ENCODE results near the gene CCSAP.

CCSAP gene

GRCh38 chr1:229298420-229298819, 44.4 kb downstream of the CCSAP start:
- no peak overlapping the region for H3K27ac ChIP-seq (ENCODE audit: low read length)
- no peaks in the 10 kb centered on the region for H3K9me3 ChIP-seq (ENCODE audit: insufficient read depth, low read length)
- peaks cover 9% of the 10 kb centered on the region for H4K20me1 ChIP-seq (ENCODE audit: insufficient read depth, low read length)
- H3K9ac ChIP-seq (ENCODE audit: low read length), result no peak overlapping the region
- no peaks in the 10 kb centered on the region for H3K27me3 ChIP-seq (ENCODE audit: low read depth, low read length)
- 0 out of 2 replicates have a peak, but pooled peaks cover 4% of the 10 kb centered on the region for H3K79me2 ChIP-seq (ENCODE audit: low read length)
- no peak overlapping the region for H2AFZ ChIP-seq (ENCODE audit: low read depth, low read length)
- TF ChIP-seq CTCF (IDR thresholded peaks at IDR 0.05; ENCODE audit: low read depth, low read length) (no peak), EZH2phosphoT487 (IDR thresholded peaks at IDR 0.05; ENCODE audit: low read depth) (no peak)
- peaks cover 33% of the 10 kb centered on the region for H3K36me3 ChIP-seq (replicated peaks; ENCODE audit: low read depth, low read length)
- H3K4me3 ChIP-seq (ENCODE audit: low read length), result no peak overlapping the region
- H3K4me2 ChIP-seq (ENCODE audit: low read length), result no peak overlapping the region
- peaks cover 6% of the 10 kb centered on the region; the same call in 1 of the 2 replicates for H3K4me1 ChIP-seq (ENCODE audit: low read length)

- no peaks in the 10 kb centered on the region for H3K9me3 ChIP-seq (ENCODE audit: insufficient read depth, low read length)
- no peak overlapping the region for H2AFZ ChIP-seq (ENCODE audit: low read depth, low read length)
- no peaks in the 10 kb centered on the region for H3K27me3 ChIP-seq (ENCODE audit: low read depth, low read length)
- H3K4me1 ChIP-seq (ENCODE audit: low read length), result peaks cover 6% of the 10 kb centered on the region; the same call in 1 of the 2 replicates
- H3K9ac ChIP-seq (ENCODE audit: low read length), result no peak overlapping the region
- peaks cover 10% of the 10 kb centered on the region for H4K20me1 ChIP-seq (ENCODE audit: insufficient read depth, low read length)
- H3K27ac ChIP-seq (ENCODE audit: low read length), result no peak overlapping the region
- TF ChIP-seq CTCF (IDR thresholded peaks at IDR 0.05; ENCODE audit: low read depth, low read length), result no peak
- no peak overlapping the region for H3K4me2 ChIP-seq (ENCODE audit: low read length)
- H3K36me3 ChIP-seq (replicated peaks; ENCODE audit: low read depth, low read length), result peaks cover 33% of the 10 kb centered on the region
- no peak overlapping the region for H3K4me3 ChIP-seq (ENCODE audit: low read length)
- 0 out of 2 replicates have a peak, but pooled peaks cover 4% of the 10 kb centered on the region for H3K79me2 ChIP-seq (ENCODE audit: low read length)
Measured at GRCh38 chr1:229297746-229298145, 45.1 kb downstream of the CCSAP start.

- H4K20me1 ChIP-seq (ENCODE audit: insufficient read depth, low read length), result peaks cover 11% of the 10 kb centered on the region
- 0 out of 2 replicates have a peak, but pooled peaks cover 4% of the 10 kb centered on the region for H3K79me2 ChIP-seq (ENCODE audit: low read length)
- H2AFZ ChIP-seq (ENCODE audit: low read depth, low read length), result no peak overlapping the region
- no peaks in the 10 kb centered on the region for H3K9me3 ChIP-seq (ENCODE audit: insufficient read depth, low read length)
- H3K4me1 ChIP-seq (ENCODE audit: low read length), result peaks cover 6% of the 10 kb centered on the region; the same call in 1 of the 2 replicates
- TF ChIP-seq EZH2phosphoT487 (IDR thresholded peaks at IDR 0.05; ENCODE audit: low read depth) (no peak), CTCF (IDR thresholded peaks at IDR 0.05; ENCODE audit: low read depth, low read length) (no peak)
- no peak overlapping the region for H3K4me2 ChIP-seq (ENCODE audit: low read length)
- H3K27ac ChIP-seq (ENCODE audit: low read length), result no peak overlapping the region
- no peaks in the 10 kb centered on the region for H3K27me3 ChIP-seq (ENCODE audit: low read depth, low read length)
- no peak overlapping the region for H3K9ac ChIP-seq (ENCODE audit: low read length)
- no peak overlapping the region for H3K4me3 ChIP-seq (ENCODE audit: low read length)
- peaks cover 34% of the 10 kb centered on the region for H3K36me3 ChIP-seq (replicated peaks; ENCODE audit: low read depth, low read length)
Measured at GRCh38 chr1:229296541-229296941, 46.3 kb downstream of the CCSAP start.

- Histone ChIP-seq H3K36me3 (replicated peaks; ENCODE audit: low read depth, low read length) (peaks cover 38% of the 10 kb centered on the region), H3K27me3 (ENCODE audit: low read depth, low read length) (no peaks in the 10 kb centered on the region), H4K20me1 (ENCODE audit: insufficient read depth, low read length) (peaks cover 19% of the 10 kb centered on the region), H3K27ac (ENCODE audit: low read length) (no peak overlapping the region), H2AFZ (ENCODE audit: low read depth, low read length) (no peak overlapping the region), H3K79me2 (ENCODE audit: low read length) (0 out of 2 replicates have a peak, but pooled peaks cover 4% of the 10 kb centered on the region), H3K4me2 (ENCODE audit: low read length) (no peak overlapping the region), H3K9ac (ENCODE audit: low read length) (no peak overlapping the region), H3K4me1 (ENCODE audit: low read length) (peaks cover 6% of the 10 kb centered on the region; the same call in 1 of the 2 replicates), H3K9me3 (ENCODE audit: insufficient read depth, low read length) (no peaks in the 10 kb centered on the region), H3K4me3 (ENCODE audit: low read length) (no peak overlapping the region)
- TF ChIP-seq CTCF (IDR thresholded peaks at IDR 0.05; ENCODE audit: low read depth, low read length), result no peak
- no peak for TF ChIP-seq EZH2phosphoT487 (IDR thresholded peaks at IDR 0.05; ENCODE audit: low read depth)
Measured at GRCh38 chr1:229295745-229296144, 47.1 kb downstream of the CCSAP start.

Data from OCI-LY3 (cell line).